Activated CD4-positive, alpha-beta T cell treated with anti-CD3 and anti-CD28 coated beads, Interleukin-2, amount 50 U/mL, for 48 hours (primary cell): ENCODE data around the gene ADGRG4.

ENCODE experiments used
- DNase-seq, 2 experiments: peaks; one replicate each; pipeline ENCODE4 v3.0.0-alpha.2; 2020

Gene ADGRG4

GRCh38 chrX:136306182-136306581 lies 5.4 kb downstream of the ADGRG4 start:
- DNase-seq = no peak

- DNase-seq = no peak
Measured at GRCh38 chrX:136307471-136307870, 6.7 kb downstream of the ADGRG4 start.

- no peak for DNase-seq
Measured at GRCh38 chrX:136310411-136310810, 9.6 kb downstream of the ADGRG4 start.

- DNase-seq = no peak
Measured at GRCh38 chrX:136318156-136318555, 17.4 kb downstream of the ADGRG4 start.

- DNase-seq = no peak
Measured at GRCh38 chrX:136318895-136319597, 18.3 kb downstream of the ADGRG4 start.

- no peak for DNase-seq
Measured at GRCh38 chrX:136319600-136319999, 18.8 kb downstream of the ADGRG4 start.

GRCh38 chrX:136321532-136321931 lies 20.8 kb downstream of the ADGRG4 start:
- DNase-seq = no peak

- no peak for DNase-seq
Measured at GRCh38 chrX:136322064-136322463, 21.3 kb downstream of the ADGRG4 start.

- DNase-seq = no peak
Measured at GRCh38 chrX:136325377-136325776, 24.6 kb downstream of the ADGRG4 start.

- no peak for DNase-seq
Measured at GRCh38 chrX:136328933-136329332, 28.2 kb downstream of the ADGRG4 start.

- no peak for DNase-seq
Measured at GRCh38 chrX:136336623-136337022, 35.9 kb downstream of the ADGRG4 start.

- no peak for DNase-seq
Measured at GRCh38 chrX:136339702-136340101, 38.9 kb downstream of the ADGRG4 start.

- DNase-seq = no peak
Measured at GRCh38 chrX:136344320-136344719, 43.6 kb downstream of the ADGRG4 start.

- no peak for DNase-seq
Measured at GRCh38 chrX:136346506-136346905, 45.7 kb downstream of the ADGRG4 start.

GRCh38 chrX:136347706-136348105 lies 46.9 kb downstream of the ADGRG4 start:
- DNase-seq = no peak

- DNase-seq = no peak
Measured at GRCh38 chrX:136353526-136354093, 52.8 kb downstream of the ADGRG4 start.

- DNase-seq = no peak
Measured at GRCh38 chrX:136354201-136354600, 53.4 kb downstream of the ADGRG4 start.

- no peak for DNase-seq
Measured at GRCh38 chrX:136369377-136369776, 68.6 kb downstream of the ADGRG4 start.

- DNase-seq = no peak
Measured at GRCh38 chrX:136376713-136377112, 76.0 kb downstream of the ADGRG4 start.

- DNase-seq = no peak
Measured at GRCh38 chrX:136380010-136380769, 79.4 kb downstream of the ADGRG4 start.

- DNase-seq = no peak
Measured at GRCh38 chrX:136386173-136386572, 85.4 kb downstream of the ADGRG4 start.

- no peak for DNase-seq
Measured at GRCh38 chrX:136386826-136387225, 86.1 kb downstream of the ADGRG4 start.

GRCh38 chrX:136387951-136388502 lies 87.3 kb downstream of the ADGRG4 start:
- no peak for DNase-seq

GRCh38 chrX:136390921-136391320 lies 90.2 kb downstream of the ADGRG4 start:
- no peak for DNase-seq
